ENCODE measurements around the gene SLC41A3.

Gene SLC41A3

DNA sequence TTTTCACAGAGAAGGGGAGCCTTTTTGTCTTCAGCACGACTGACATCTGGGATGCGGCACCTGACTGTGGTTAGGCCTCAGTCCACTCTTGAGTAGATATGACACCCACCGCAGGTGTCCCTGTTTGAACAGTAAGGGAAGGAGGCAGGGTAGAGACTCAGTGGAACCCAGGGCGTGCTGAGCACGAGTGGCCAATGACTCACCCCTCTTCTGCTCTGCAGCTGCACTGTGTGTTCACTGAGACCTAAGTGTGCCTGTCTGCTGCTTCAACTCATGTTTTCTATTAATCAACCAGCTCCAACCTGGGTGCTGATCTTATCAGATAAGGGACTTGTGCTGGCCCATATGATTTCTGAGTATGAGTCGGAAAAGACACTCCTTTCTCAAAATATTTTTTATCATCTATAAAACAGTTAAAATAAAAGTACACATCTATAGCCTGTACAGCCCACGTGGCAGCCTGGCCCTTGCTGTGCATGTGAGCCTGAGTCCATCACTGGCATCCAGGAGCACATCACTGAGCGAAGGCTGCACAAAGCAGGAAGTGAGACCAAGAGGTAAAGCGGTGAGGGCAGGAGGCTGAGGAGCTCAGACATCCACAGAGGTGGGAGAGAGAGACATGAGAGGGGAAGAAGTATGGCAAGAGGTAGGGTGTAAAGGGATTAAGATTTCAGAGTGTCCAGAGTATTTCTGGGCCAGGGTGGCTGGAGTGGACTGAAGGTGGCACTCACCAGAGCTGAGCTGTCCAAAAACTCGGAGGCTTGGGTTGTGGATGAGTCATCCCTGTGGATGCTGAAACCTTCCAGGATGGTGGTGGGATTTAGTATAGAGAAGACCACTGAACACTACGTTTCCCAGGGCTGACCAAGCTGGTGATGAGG is 49.2 kb downstream of the SLC41A3 start:
- no peak for TF ChIP-seq ZFX (IDR thresholded peaks at IDR 0.05)
- TF ChIP-seq, protein P1, sequence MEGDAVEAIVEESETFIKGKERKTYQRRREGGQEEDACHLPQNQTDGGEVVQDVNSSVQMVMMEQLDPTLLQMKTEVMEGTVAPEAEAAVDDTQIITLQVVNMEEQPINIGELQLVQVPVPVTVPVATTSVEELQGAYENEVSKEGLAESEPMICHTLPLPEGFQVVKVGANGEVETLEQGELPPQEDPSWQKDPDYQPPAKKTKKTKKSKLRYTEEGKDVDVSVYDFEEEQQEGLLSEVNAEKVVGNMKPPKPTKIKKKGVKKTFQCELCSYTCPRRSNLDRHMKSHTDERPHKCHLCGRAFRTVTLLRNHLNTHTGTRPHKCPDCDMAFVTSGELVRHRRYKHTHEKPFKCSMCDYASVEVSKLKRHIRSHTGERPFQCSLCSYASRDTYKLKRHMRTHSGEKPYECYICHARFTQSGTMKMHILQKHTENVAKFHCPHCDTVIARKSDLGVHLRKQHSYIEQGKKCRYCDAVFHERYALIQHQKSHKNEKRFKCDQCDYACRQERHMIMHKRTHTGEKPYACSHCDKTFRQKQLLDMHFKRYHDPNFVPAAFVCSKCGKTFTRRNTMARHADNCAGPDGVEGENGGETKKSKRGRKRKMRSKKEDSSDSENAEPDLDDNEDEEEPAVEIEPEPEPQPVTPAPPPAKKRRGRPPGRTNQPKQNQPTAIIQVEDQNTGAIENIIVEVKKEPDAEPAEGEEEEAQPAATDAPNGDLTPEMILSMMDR (conservative IDR thresholded peaks at IDR 0.05) = no peak
- no peak overlapping the region for H3K27ac ChIP-seq

DNA sequence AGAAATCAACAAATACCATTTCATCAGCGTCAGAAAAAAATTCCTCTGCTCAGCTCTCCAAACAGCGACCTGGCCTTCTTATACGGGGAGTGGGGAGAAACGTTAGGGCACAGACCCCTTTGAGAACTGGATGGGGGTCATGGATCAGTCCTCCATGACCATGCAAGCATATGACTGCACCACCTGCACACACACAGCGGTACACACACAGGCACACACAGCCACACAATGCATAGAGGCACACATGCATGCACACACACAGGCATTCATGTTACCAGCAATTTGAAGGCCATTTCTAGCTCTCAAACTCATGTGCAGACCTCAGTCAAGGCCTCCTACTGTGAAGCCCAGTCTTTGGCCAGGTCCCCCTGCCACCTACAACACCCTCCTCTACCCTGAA is 50.2 kb downstream of the SLC41A3 start:
- no peak overlapping the region for H3K27ac ChIP-seq
- no peak for TF ChIP-seq ZFX (IDR thresholded peaks at IDR 0.05)
- TF ChIP-seq, protein P1 (conservative IDR thresholded peaks at IDR 0.05) = no peak

DNA sequence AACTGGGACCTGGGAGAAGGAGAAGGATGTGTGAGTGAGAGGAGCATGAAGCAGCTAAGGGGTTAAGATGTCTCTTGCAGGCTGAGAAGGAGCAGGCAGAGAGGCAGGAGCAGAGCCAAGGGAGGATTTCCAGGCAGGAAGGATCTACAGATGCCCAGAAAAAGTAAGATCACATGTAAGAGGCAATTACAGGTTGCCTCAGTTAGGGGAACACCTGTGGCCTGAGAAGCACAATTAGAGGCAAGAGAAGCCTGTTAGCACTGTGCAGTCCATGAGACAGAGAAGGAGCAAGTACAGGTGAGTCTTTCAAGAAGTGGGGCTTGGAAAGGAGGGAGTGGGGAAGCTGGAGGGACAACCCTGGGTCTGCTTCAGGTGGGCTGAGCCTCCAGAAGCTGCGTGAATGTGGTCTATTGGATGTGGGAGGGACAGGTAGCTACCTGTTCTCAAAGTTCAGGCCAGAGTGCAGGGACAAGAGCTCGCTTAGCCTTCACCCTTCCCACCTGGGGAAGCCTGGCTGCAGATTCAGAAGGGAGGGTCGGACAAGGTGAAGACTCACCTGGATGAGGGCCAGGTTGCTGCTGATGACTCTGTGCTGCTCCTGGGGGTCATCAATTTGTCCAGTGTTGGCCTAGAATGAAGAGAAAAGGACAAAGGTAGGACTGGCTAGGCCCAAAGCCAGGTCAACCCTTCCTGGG is 50.7 kb downstream of the SLC41A3 start:
- H3K27ac ChIP-seq = no peak overlapping the region
- TF ChIP-seq, protein P1 (conservative IDR thresholded peaks at IDR 0.05) = no peak
- TF ChIP-seq ZFX (IDR thresholded peaks at IDR 0.05) = no peak

DNA sequence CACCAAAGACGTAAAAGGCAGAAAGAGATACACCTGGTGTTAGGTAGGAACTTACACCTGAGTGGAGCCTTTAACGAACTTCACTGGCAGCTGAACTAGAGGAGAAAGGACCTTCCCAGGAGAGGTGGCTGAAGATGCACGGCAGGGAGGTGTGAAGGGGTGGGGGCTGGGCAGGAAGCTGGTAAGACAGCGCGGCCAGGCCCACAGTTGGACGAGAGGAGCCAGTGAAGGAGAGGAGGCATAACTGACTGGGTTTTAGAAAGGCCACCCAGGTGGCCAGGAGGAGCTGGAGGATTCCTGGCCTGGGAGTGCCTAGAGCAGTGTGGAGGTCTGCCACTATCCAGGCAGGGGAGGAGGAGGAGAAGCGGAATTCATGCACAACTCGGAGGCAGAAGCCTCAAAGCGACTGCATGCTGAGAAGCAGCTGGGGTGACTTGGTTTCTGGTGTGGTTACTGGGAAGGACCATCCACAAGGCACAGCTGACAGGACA is 51.9 kb downstream of the SLC41A3 start:
- TF ChIP-seq, protein P1 (conservative IDR thresholded peaks at IDR 0.05) = no peak
- TF ChIP-seq ZFX (IDR thresholded peaks at IDR 0.05) = no peak
- H3K27ac ChIP-seq = no peak overlapping the region

DNA sequence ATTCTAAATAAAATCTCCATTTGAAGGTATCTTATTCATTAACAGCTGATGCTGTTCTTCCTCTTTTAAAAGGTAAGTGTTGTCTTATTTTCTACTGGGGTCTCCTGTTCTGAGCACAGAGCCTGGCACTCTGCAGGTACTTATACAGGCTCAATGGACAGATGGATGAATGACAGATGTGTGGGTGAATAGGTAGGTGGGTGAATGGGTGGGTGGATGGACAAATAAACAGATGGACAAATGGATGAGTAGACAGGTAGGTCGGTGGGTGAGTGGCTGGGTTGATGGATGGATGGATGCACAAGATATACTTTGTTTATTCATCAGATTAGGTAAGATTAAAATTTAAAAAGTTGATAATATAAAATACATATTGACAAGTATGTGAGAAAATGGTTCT is 53.5 kb downstream of the SLC41A3 start:
- H3K27ac ChIP-seq = no peak overlapping the region
- no peak for TF ChIP-seq ZFX (IDR thresholded peaks at IDR 0.05)
- TF ChIP-seq, protein P1 (conservative IDR thresholded peaks at IDR 0.05) = no peak

DNA sequence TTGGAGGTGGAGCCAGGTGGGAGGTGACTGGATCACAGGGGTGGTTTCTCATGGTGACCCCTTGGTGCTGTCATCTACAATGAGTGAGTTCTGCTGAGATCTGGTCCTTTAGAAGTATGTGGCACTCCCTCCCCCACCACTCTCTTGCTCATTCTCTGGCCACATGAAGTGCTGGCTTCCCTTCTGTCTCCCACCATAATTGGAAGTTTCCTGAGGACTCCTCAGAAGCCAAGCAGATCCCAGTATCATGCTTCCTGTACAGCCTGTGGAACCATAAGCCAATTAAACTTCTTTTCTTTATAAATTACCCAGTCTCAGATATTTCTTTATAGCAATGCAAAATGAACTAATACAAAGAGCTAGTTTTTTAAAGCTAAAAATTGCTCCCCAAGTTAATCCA is 54.7 kb downstream of the SLC41A3 start:
- TF ChIP-seq, protein P1 (conservative IDR thresholded peaks at IDR 0.05) = no peak
- TF ChIP-seq ZFX (IDR thresholded peaks at IDR 0.05) = no peak
- no peak overlapping the region for H3K27ac ChIP-seq

DNA sequence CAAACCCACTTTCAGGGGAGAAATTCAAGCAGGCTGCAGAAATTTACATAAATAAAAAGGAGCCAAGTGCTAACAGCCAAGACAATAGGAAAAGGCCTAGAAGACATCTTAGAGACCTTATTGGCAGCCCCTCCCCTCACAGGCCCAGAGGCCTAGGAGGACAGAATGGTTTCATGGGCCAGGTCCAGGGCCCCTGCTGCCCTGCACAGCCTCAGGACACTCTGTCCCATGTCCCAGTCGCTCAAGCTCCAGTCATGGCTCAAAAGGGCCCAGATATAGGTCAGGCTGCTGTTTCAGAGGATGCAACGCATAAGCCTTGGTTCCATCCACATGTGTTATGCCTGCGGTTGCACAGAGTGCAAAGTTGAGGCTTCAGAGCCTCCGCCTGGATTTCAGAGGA is 55.8 kb downstream of the SLC41A3 start:
- TF ChIP-seq ZFX (IDR thresholded peaks at IDR 0.05) = no peak
- TF ChIP-seq, protein P1 (conservative IDR thresholded peaks at IDR 0.05) = no peak
- no peak overlapping the region for H3K27ac ChIP-seq

All from C4-2B (cell line).